H1 (cell line): ENCODE measurements around the gene SLC25A20. TPM values are rescaled to one million over a fixed set of nuclear protein-coding genes. Genes with fewer than 3 reads are reported as not detected.
A peak's percentile ranks its signal among the peaks of the same experiment; 100 is the strongest.

Experiments used
- CTCF ChIA-PET: fragments of 300-600 bp; sonication (Branson Sonifier 250); formaldehyde crosslinking; loops from one replicate; lab custom pipeline; 2021; ENCODE audit not compliant: partially characterized antibody; lab: Charles Lee
- POLR2A ChIA-PET: fragments of 300-600 bp; sonication (Branson Sonifier 250); formaldehyde crosslinking; loops from one replicate; lab custom pipeline; 2021; ENCODE audit warnings: inconsistent platforms; ENCODE audit not compliant: partially characterized antibody; lab: Charles Lee
- DNase-seq, 2 experiments: peaks; one replicate each; pipeline versions ENCODE4 v3.0.0 to v3.0.0-alpha.2; 2010 to 2022; ENCODE audit warnings: low spot score in 2 of 2, low read depth in 1 of 2, mixed read lengths in 1 of 2
- FAIRE-seq: peaks from 2 replicates; lab custom pipeline; 2011; peaks lifted over from hg19 to GRCh38; lab: Jason Lieb, UNC
- H2AFZ ChIP-seq: 2 replicates; pipeline ENCODE4 v1.8.1; 2012; ENCODE audit warnings: low read length, inconsistent platforms
- H2AK5ac ChIP-seq: 2 replicates; pipeline ENCODE4 v1.6.1; 2013; ENCODE audit warnings: low read depth, low read length
- H2BK120ac ChIP-seq: replicated peaks from 2 replicates; pipeline ENCODE3; 2013; ENCODE audit warnings: low read depth, low read length, inconsistent platforms
- H2BK12ac ChIP-seq: 2 replicates; pipeline ENCODE4 v1.6.1; 2013; ENCODE audit warnings: low read depth, low read length
- H2BK15ac ChIP-seq: 2 replicates; pipeline ENCODE4 v1.6.1; 2013; ENCODE audit warnings: low read length
- H2BK20ac ChIP-seq: 2 replicates; pipeline ENCODE4 v1.6.1; 2013; ENCODE audit warnings: low read length
- H2BK5ac ChIP-seq: 2 replicates; pipeline ENCODE4 v1.6.1; 2013; ENCODE audit warnings: low read depth, low read length
- H3K14ac ChIP-seq: 2 replicates; pipeline ENCODE4 v1.6.1; 2013; ENCODE audit warnings: inconsistent platforms; ENCODE audit not compliant: insufficient read length
- H3K18ac ChIP-seq: 2 replicates; pipeline ENCODE4 v1.6.1; 2013; ENCODE audit warnings: low read length; ENCODE audit errors: extremely low read depth
- H3K23ac ChIP-seq: 2 replicates; pipeline ENCODE4 v1.6.1; 2013; ENCODE audit warnings: inconsistent platforms; ENCODE audit not compliant: insufficient read length
- H3K23me2 ChIP-seq: 2 replicates; pipeline ENCODE4 v1.6.1; 2013; ENCODE audit warnings: low read depth, low read length
- H3K27ac ChIP-seq: 2 replicates; pipeline ENCODE4 v1.6.1; 2011; ENCODE audit warnings: low read depth, low read length, inconsistent platforms
- H3K27me3 ChIP-seq, 4 experiments: replicated peaks in 1 of 4; 1 replicate in 1 of 4; 2 replicates in 3 of 4; pipeline versions ENCODE4 v1.6.1 to v1.8.1; 2011 to 2013; ENCODE audit warnings: low read length in 3 of 4, mild to moderate bottlenecking in 3 of 4, inconsistent platforms in 2 of 4, mixed read lengths in 2 of 4, moderate library complexity in 1 of 4; ENCODE audit not compliant: control insufficient read depth in 3 of 4, insufficient read depth in 3 of 4; ENCODE audit errors: extremely low read depth in 1 of 4
- H3K36me3 ChIP-seq, 4 experiments: 2 replicates each; pipeline versions ENCODE4 v1.6.1 to v1.8.1; 2011 to 2013; ENCODE audit warnings: mild to moderate bottlenecking in 4 of 4, low read length in 3 of 4, moderate library complexity in 2 of 4, control low read depth in 1 of 4, inconsistent platforms in 1 of 4; ENCODE audit not compliant: insufficient read depth in 4 of 4, control insufficient read depth in 2 of 4
- H3K4ac ChIP-seq: replicated peaks from 2 replicates; pipeline ENCODE3; 2013; ENCODE audit warnings: low read length, low read depth, mixed read lengths, inconsistent platforms; ENCODE audit not compliant: insufficient read length
- H3K4me1 ChIP-seq, 4 experiments: replicated peaks in 1 of 4; 1 replicate in 1 of 4; 2 replicates in 3 of 4; pipeline versions ENCODE4 v1.6.1 to v1.8.1; 2011 to 2013; ENCODE audit warnings: low read length in 3 of 4, inconsistent platforms in 2 of 4, mixed read lengths in 1 of 4; ENCODE audit not compliant: insufficient read depth in 4 of 4, control insufficient read depth in 3 of 4
- H3K4me2 ChIP-seq, 2 experiments: 2 replicates each; pipeline versions ENCODE4 v1.6.1 to v1.8.1; 2011 to 2013; ENCODE audit warnings: low read depth in 2 of 2, low read length in 2 of 2, control low read depth in 1 of 2, inconsistent platforms in 1 of 2, mild to moderate bottlenecking in 1 of 2; ENCODE audit not compliant: insufficient read depth in 1 of 2
- H3K4me3 ChIP-seq, 4 experiments: fragments of 200-600, 300-600 bp in 1 of 4; sonication (generic), shearing (Covaris generic), sonication (Bioruptor Twin) in 1 of 4; 2 replicates each; pipeline versions ENCODE4 v1.5.1 to v1.8.1; 2011 to 2016; ENCODE audit warnings: low read length in 4 of 4, low read depth in 3 of 4, control low read depth in 2 of 4, inconsistent platforms in 2 of 4, mild to moderate bottlenecking in 2 of 4, mixed read lengths in 1 of 4, moderate library complexity in 1 of 4; ENCODE audit not compliant: insufficient read depth in 2 of 4; ENCODE audit errors: extremely low read depth in 1 of 4
- H3K56ac ChIP-seq: replicated peaks from 2 replicates; pipeline ENCODE3; 2013; ENCODE audit warnings: low read depth, mild to moderate bottlenecking, mixed read lengths, low read length, inconsistent platforms; ENCODE audit not compliant: insufficient read length
- H3K79me1 ChIP-seq: 2 replicates; pipeline ENCODE4 v1.6.1; 2013; ENCODE audit warnings: low read depth, low read length, control low read depth
- H3K79me2 ChIP-seq, 2 experiments: 2 replicates each; pipeline versions ENCODE4 v1.6.1 to v1.8.1; 2012 to 2013; ENCODE audit warnings: low read length in 2 of 2, mild to moderate bottlenecking in 2 of 2, inconsistent platforms in 1 of 2; ENCODE audit not compliant: insufficient read depth in 2 of 2, control insufficient read depth in 1 of 2
- H3K9ac ChIP-seq, 4 experiments: replicated peaks in 1 of 4; 1 replicate in 1 of 4; 2 replicates in 3 of 4; pipeline versions ENCODE4 v1.6.1 to v1.8.1; 2011 to 2013; ENCODE audit warnings: low read depth in 3 of 4, low read length in 3 of 4, control low read depth in 2 of 4, mild to moderate bottlenecking in 2 of 4, moderate library complexity in 2 of 4, inconsistent platforms in 1 of 4; ENCODE audit errors: extremely low read depth in 1 of 4
- H3K9me3 ChIP-seq, 2 experiments: 2 replicates each; pipeline versions ENCODE4 v1.6.1 to v1.8.1; 2012 to 2013; ENCODE audit warnings: mild to moderate bottlenecking in 2 of 2, moderate library complexity in 2 of 2, control low read depth in 1 of 2, inconsistent platforms in 1 of 2, low read depth in 1 of 2, low read length in 1 of 2, mixed read lengths in 1 of 2; ENCODE audit not compliant: insufficient read depth in 2 of 2
- H4K20me1 ChIP-seq, 2 experiments: replicated peaks in 1 of 2; 2 replicates each; pipeline versions ENCODE3 to v1.8.1; 2011 to 2013; ENCODE audit warnings: inconsistent platforms in 2 of 2, low read length in 2 of 2, mild to moderate bottlenecking in 1 of 2; ENCODE audit not compliant: insufficient read depth in 2 of 2, control insufficient read depth in 1 of 2
- H4K5ac ChIP-seq: 2 replicates; pipeline ENCODE4 v1.6.1; 2013; ENCODE audit warnings: low read length, low read depth, mixed read lengths, inconsistent platforms; ENCODE audit not compliant: insufficient read length
- H4K8ac ChIP-seq: 2 replicates; pipeline ENCODE4 v1.8.0; 2013; ENCODE audit warnings: mild to moderate bottlenecking, moderate library complexity, low read length, inconsistent platforms; ENCODE audit not compliant: insufficient read depth; ENCODE audit errors: extremely low read depth
- H4K91ac ChIP-seq: replicated peaks from 2 replicates; pipeline ENCODE3; 2013; ENCODE audit warnings: low read length, mixed read lengths, inconsistent platforms; ENCODE audit not compliant: insufficient read length
- ASH2L ChIP-seq: fragments of 200-600, 300-600 bp; sonication (generic); IDR thresholded peaks from one replicate; pipeline ENCODE4 v1.7.1; 2017; ENCODE audit warnings: low read length
- CREB1 ChIP-seq: IDR thresholded peaks from 2 replicates; pipeline ENCODE4 v1.6.1; 2012; ENCODE audit warnings: inconsistent platforms
- EGR1 ChIP-seq: IDR thresholded peaks from 2 replicates; pipeline ENCODE4 v1.6.1; 2011; ENCODE audit warnings: low read depth, low read length, borderline replicate concordance
- FOSL1 ChIP-seq: IDR thresholded peaks from 2 replicates; pipeline ENCODE4 v1.6.1; 2011; ENCODE audit warnings: mild to moderate bottlenecking, low read depth, low read length, moderate library complexity; ENCODE audit not compliant: insufficient read depth
- JUND ChIP-seq: IDR thresholded peaks from 2 replicates; pipeline ENCODE4 v1.6.1; 2011; ENCODE audit warnings: mild to moderate bottlenecking, improper control_type of control experiment, low read length
- KDM5A ChIP-seq: fragments of 200-600 bp; IDR thresholded peaks from 2 replicates; pipeline ENCODE4 v1.7.1; 2012; ENCODE audit warnings: mild to moderate bottlenecking, low read length, inconsistent platforms, mixed read lengths
- TAF7 ChIP-seq: optimal IDR thresholded peaks from 2 replicates; pipeline ENCODE3; 2011; ENCODE audit warnings: low read depth, mild to moderate bottlenecking, inconsistent platforms, low read length, moderate library complexity, borderline replicate concordance
- WGBS, 2 experiments: shearing (Covaris generic) in 1 of 2; methylation state at CpG; one replicate each; pipeline versions ENCODE4 v1.1.6 to v1.1.7; 2013 to 2015; ENCODE audit warnings: low lambda C conversion rate in 2 of 2, mixed read lengths in 2 of 2, inconsistent platforms in 1 of 2, low coverage in 1 of 2, missing lambda C conversion rate in 1 of 2; ENCODE audit not compliant: insufficient replicate concordance in 2 of 2, insufficient coverage in 1 of 2, insufficient read length in 1 of 2; ENCODE audit errors: extremely low coverage in 1 of 2, missing lambda C conversion rate in 1 of 2; 5-methylcytosine and 5-hydroxymethylcytosine counted together
- polyA plus RNA-seq, 7 experiments: library from polyadenylated mRNA; depleted of rRNA in 3 of 7; stranded (reverse) in 5 of 7; unstranded in 2 of 7; fragments of >200 nt in 5 of 7; fragments of 200-250 nt in 2 of 7; gene quantifications; 1 replicate in 5 of 7; 2 replicates in 1 of 7; 4 replicates in 1 of 7; pipeline versions ENCODE4 v1.2.1 to v1.2.3, GENCODE V29; 2011 to 2013; ENCODE audit warnings: missing spikeins in 2 of 7, mixed read lengths in 2 of 7
- total RNA-seq: library from RNA; stranded (reverse); fragmentation: NEBNext Ultra II Directional; extraction: Animal tissue kit (Norgen Biotek cat#: 25700); gene quantifications from 2 replicates; pipeline ENCODE4 v1.2.1, GENCODE V29; 2021
- TF ChIP-seq, protein P1 (sequence below): IDR thresholded peaks from 2 replicates; pipeline ENCODE4 v1.6.1; 2012; ENCODE audit warnings: inconsistent platforms

SLC25A20 gene
- total and polyA plus RNA-seq, 2 of the 8 experiments (the other 6 are each of a cell fraction or from before 2014, with no cell fraction given) = 3.8 to 4.0 TPM

- 1% methylated on average over 89 of the region's 97 CpGs; no CpG with 5 or more reads in 1 of the 2 experiments for WGBS, 2 experiments
- Histone ChIP-seq H3K56ac (peak within 1 kb of the TSS; percentile 59), H2AFZ (peak within 1 kb of the TSS; percentile 79), H3K36me3 (peaks cover 0 to 3% (median 0%) of the 10 kb centered on the region in 4 experiments; a peak in 3 of 8 replicates), H2BK12ac (no peak within 1 kb of the TSS), H3K4me2 (peak within 1 kb of the TSS; percentile 98 to 100), H3K9me3 (no peaks in the 10 kb centered on the region), H3K27me3 (no peaks in the 10 kb centered on the region), H3K79me2 (peaks cover 14 to 39% of the 10 kb centered on the region in 2 experiments), H3K23me2 (peaks cover 4% of the 10 kb centered on the region; the same call in 1 of the 2 replicates), H2BK120ac (no peak within 1 kb of the TSS), H4K8ac (peak within 1 kb of the TSS; percentile 91), H2BK5ac (peak within 1 kb of the TSS; percentile 84), H2BK20ac (no peak within 1 kb of the TSS), H2BK15ac (peak within 1 kb of the TSS; percentile 8; the same call in 1 of the 2 replicates), H3K4ac (peak within 1 kb of the TSS; percentile 98), H3K14ac (no peak within 1 kb of the TSS), H3K18ac (no peak within 1 kb of the TSS; the same call in none of the 2 replicates), H3K9ac (peak within 1 kb of the TSS; percentile 79 to 92 (median 80)), H4K20me1 (peaks cover 5 to 8% of the 10 kb centered on the region in 2 experiments), H3K4me3 (peak within 1 kb of the TSS; percentile 65 to 97 (median 88)), H3K23ac (no peak within 1 kb of the TSS), H4K91ac (no peak within 1 kb of the TSS), H4K5ac (peak within 1 kb of the TSS; percentile 84), H2AK5ac (no peak within 1 kb of the TSS), H3K4me1 (peaks cover 0 to 3% (median 1%) of the 10 kb centered on the region in 4 experiments; a peak in 2 of 7 replicates), H3K79me1 (peaks cover 3% of the 10 kb centered on the region), H3K27ac (peak within 1 kb of the TSS; percentile 75)
- FAIRE-seq (no peak), DNase-seq (peak; percentile 68 to 90)
- POLR2A ChIA-PET = interaction anchor here (0.7 to 2.7 kb wide), 20 partner anchors 9 to 287 kb away, joined by 3 to 12 read pairs (median 3); partner anchors contain the start of genes IMPDH2, IP6K2, P4HTM and PRKAR2A
- CTCF ChIA-PET = interaction anchor here (0.6 to 2.5 kb wide), 9 partner anchors 12 to 370 kb away, joined by 3 to 14 read pairs (median 3); partner anchors contain the start of genes C3orf62 and SLC25A20
- TF ChIP-seq CREB1 (peak; percentile 83), FOSL1 (no peak), JUND (peak; percentile 43; the same call in 1 of the 2 replicates), EGR1 (no peak), KDM5A (no peak), ASH2L (peak; percentile 73), TAF7 (peak; percentile 16)
- TF ChIP-seq, protein P1, sequence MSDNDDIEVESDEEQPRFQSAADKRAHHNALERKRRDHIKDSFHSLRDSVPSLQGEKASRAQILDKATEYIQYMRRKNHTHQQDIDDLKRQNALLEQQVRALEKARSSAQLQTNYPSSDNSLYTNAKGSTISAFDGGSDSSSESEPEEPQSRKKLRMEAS = 0 out of 2 replicates have a peak, but pooled peaks have one; percentile 23
Measured at GRCh38 chr3:48918388-48919214, 19.9 kb upstream of the SLC25A20 start, which contains the start of gene ARIH2. Gene ARIH2 (plus strand): TSS chr3:48918842. CDS start chr3:48927559, 8,717 bp downstream.
